Caco-2 (cell line): ENCODE data around the gene RAB11FIP4. TPM values are rescaled to one million over a fixed set of nuclear protein-coding genes. Genes with fewer than 3 reads are reported as not detected.

Experiments used
- BruUV-seq: library from RNA; stranded (reverse); fragments of 400-500 nt; replicated peaks from 2 replicates; lab custom pipeline; 2021; lab: Mats Ljungman, UMichigan
- CTCF ChIA-PET: fragments of 300-600 bp; sonication (Branson Sonifier 250); formaldehyde crosslinking; loops from one replicate; lab custom pipeline; 2022; ENCODE audit warnings: antibody characterized with exemption; lab: Charles Lee
- POLR2A ChIA-PET: fragments of 300-600 bp; sonication (Branson Sonifier 250); formaldehyde crosslinking; loops from one replicate; lab custom pipeline; 2022; ENCODE audit warnings: antibody characterized with exemption; lab: Charles Lee
- DNase-seq, 2 experiments: peaks; one replicate each; pipeline versions ENCODE4 v3.0.0 to v3.0.0-alpha.2; 2020 to 2022
- H3K27me3 ChIP-seq: replicated peaks from 2 replicates; pipeline ENCODE4 v1.6.0; 2011; ENCODE audit warnings: low read length; ENCODE audit not compliant: control insufficient read depth, insufficient read depth
- H3K36me3 ChIP-seq: 2 replicates; pipeline ENCODE4 v1.5.1; 2011; ENCODE audit warnings: low read length; ENCODE audit not compliant: control insufficient read depth, insufficient read depth
- H3K4me1 ChIP-seq: fragments of 250-450 bp; sonication (Bioruptor Pico); 2 replicates; pipeline ENCODE4 v1.5.1; 2020; ENCODE audit warnings: mild to moderate bottlenecking
- H3K4me3 ChIP-seq: 2 replicates; pipeline ENCODE4 v1.5.1; 2011; ENCODE audit warnings: low read depth, mild to moderate bottlenecking, control low read depth, low read length
- H3K9me3 ChIP-seq: fragments of 250-450 bp; sonication (Bioruptor Pico); 2 replicates; pipeline ENCODE4 v1.5.1; 2020; ENCODE audit warnings: mild to moderate bottlenecking, moderate library complexity
- H3K27ac Mint-ChIP-seq: one replicate; pipeline ENCODE4 v1.8.0; 2022; ENCODE audit warnings: mixed read lengths; ENCODE audit not compliant: unreplicated experiment
- H3K27me3 Mint-ChIP-seq: one replicate; pipeline ENCODE4 v1.8.0; 2022; ENCODE audit warnings: mixed read lengths; ENCODE audit not compliant: insufficient read depth, unreplicated experiment
- H3K36me3 Mint-ChIP-seq: one replicate; pipeline ENCODE4 v1.8.0; 2022; ENCODE audit warnings: mild to moderate bottlenecking, mixed read lengths; ENCODE audit not compliant: insufficient read depth, unreplicated experiment
- H3K4me1 Mint-ChIP-seq: one replicate; pipeline ENCODE4 v1.8.0; 2022; ENCODE audit warnings: low read depth, mixed read lengths; ENCODE audit not compliant: unreplicated experiment
- H3K4me3 Mint-ChIP-seq: one replicate; pipeline ENCODE4 v1.8.0; 2022; ENCODE audit warnings: mild to moderate bottlenecking, moderate library complexity, mixed read lengths; ENCODE audit not compliant: unreplicated experiment
- H3K9me3 Mint-ChIP-seq: one replicate; pipeline ENCODE4 v1.8.0; 2022; ENCODE audit warnings: mixed read lengths; ENCODE audit not compliant: unreplicated experiment
- intact Hi-C: fragments of 100-400 bp; cut with micrococcal nuclease; formaldehyde crosslinking; loops from one replicate; pipeline ENCODE4 v1.10.0; 2022; ENCODE audit not compliant: unreplicated experiment
- total RNA-seq: library from RNA; stranded (reverse); gene quantifications from 2 replicates; pipeline ENCODE4 v1.2.3, GENCODE V29; 2022
- TF ChIP-seq, protein P1 (sequence below), 2 experiments: fragments of 200-600 bp in 1 of 2; IDR thresholded peaks; 1 replicate in 1 of 2; 2 replicates in 1 of 2; pipeline versions ENCODE4 v1.5.1 to v1.8.0; 2011 to 2022; ENCODE audit warnings: antibody characterized with exemption in 1 of 2, control low read depth in 1 of 2, inconsistent platforms in 1 of 2, low read depth in 1 of 2, low read length in 1 of 2, mild to moderate bottlenecking in 1 of 2, moderate library complexity in 1 of 2; ENCODE audit not compliant: insufficient read depth in 1 of 2, severe bottlenecking in 1 of 2, unreplicated experiment in 1 of 2

RAB11FIP4 gene
- total RNA-seq, 1 experiment from 2014 or later = 90.3 TPM

DNA sequence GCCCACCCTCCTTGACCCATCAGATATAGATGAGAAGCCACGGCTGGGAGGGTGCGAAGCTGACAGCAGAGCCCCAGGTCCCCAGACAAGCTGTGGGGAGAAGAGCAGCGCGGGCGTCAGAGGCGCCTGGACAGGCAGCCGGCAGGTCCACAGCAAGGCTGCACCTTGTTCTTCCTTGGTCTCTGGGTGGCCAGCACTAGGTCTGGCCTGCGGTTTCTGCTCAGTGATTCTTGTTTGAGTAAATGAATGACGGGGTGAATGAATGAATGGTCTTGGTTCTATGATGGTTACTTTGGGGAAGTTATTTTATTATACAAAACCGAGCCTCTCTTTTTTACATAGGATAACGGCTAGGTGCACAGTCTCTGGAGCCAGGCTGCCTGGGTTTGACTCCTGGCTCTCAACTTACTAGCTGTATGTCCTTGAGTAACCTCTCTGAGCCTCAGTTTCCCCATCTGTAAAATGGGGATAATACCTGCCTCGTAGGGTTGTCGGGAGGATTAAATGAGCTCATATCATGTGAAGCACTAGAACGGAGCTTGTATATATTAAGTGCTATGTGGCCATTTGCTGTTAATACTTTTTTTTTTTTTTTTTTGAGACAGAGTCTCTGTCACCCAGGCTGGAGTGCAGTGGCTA lies 86.1 kb downstream of the RAB11FIP4 start:
- CTCF ChIA-PET = interaction anchor here (1.2 to 2.6 kb wide), 2 partner anchors 10 to 40 kb away, joined by 4 to 9 read pairs; no protein-coding TSS in a partner anchor

DNA sequence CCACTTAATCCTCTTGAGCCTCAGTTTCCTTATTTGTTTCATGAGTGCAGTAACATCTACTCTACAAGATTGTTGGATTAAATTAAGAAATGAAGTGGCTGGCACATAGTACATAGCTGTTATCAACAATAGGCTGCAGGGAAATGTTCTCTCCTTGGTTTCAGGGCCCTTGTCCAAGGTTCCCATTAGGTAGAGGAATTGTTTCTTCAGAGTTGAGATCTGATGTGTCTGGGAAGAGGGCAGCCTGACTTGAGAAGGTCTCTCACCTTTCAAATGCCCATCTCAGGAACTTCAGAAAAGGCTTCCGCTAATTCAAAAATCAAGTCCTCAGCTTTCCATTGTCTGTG lies 87.6 kb downstream of the RAB11FIP4 start:
- H3K4me1 Mint-ChIP-seq = peaks cover 18% of the 10 kb centered on the region
- no peaks in the 10 kb centered on the region for H3K36me3 Mint-ChIP-seq
- H3K36me3 ChIP-seq = no peaks in the 10 kb centered on the region
- no peak overlapping the region for H3K4me3 Mint-ChIP-seq
- CTCF ChIA-PET = interaction anchor here (0.9 kb wide), 1 partner anchor 10 kb away, joined by 3 read pairs; no protein-coding TSS in a partner anchor
- no peaks in the 10 kb centered on the region for H3K27me3 Mint-ChIP-seq
- intact Hi-C loops = no loop called here
- no TSS peak for BruUV-seq
- H3K4me1 ChIP-seq = peaks cover 7% of the 10 kb centered on the region
- no peak overlapping the region for H3K4me3 ChIP-seq
- H3K9me3 Mint-ChIP-seq = no peaks in the 10 kb centered on the region
- no peak overlapping the region for H3K27ac Mint-ChIP-seq
- POLR2A ChIA-PET = no interaction called here
- DNase-seq = no peak
- H3K27me3 ChIP-seq = no peaks in the 10 kb centered on the region
- TF ChIP-seq, protein P1, sequence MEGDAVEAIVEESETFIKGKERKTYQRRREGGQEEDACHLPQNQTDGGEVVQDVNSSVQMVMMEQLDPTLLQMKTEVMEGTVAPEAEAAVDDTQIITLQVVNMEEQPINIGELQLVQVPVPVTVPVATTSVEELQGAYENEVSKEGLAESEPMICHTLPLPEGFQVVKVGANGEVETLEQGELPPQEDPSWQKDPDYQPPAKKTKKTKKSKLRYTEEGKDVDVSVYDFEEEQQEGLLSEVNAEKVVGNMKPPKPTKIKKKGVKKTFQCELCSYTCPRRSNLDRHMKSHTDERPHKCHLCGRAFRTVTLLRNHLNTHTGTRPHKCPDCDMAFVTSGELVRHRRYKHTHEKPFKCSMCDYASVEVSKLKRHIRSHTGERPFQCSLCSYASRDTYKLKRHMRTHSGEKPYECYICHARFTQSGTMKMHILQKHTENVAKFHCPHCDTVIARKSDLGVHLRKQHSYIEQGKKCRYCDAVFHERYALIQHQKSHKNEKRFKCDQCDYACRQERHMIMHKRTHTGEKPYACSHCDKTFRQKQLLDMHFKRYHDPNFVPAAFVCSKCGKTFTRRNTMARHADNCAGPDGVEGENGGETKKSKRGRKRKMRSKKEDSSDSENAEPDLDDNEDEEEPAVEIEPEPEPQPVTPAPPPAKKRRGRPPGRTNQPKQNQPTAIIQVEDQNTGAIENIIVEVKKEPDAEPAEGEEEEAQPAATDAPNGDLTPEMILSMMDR (IDR thresholded peaks at IDR 0.05; ENCODE audit: insufficient read depth in 1 of 2, low read depth in 1 of 2, low read length in 1 of 2, severe bottlenecking in 1 of 2, unreplicated experiment in 1 of 2) = no peak
- no peaks in the 10 kb centered on the region for H3K9me3 ChIP-seq

More for the DNA sequence above, 86.1 kb downstream of the RAB11FIP4 start:
- H3K4me3 Mint-ChIP-seq = no peak overlapping the region
- no peaks in the 10 kb centered on the region for H3K36me3 ChIP-seq
- no peaks in the 10 kb centered on the region for H3K27me3 ChIP-seq
- intact Hi-C loops = loop anchor here (1.0 kb wide), 1 partner anchor 10 kb away; no protein-coding TSS in a partner anchor
- H3K4me1 Mint-ChIP-seq = peaks cover 18% of the 10 kb centered on the region
- no TSS peak for BruUV-seq
- DNase-seq = no peak
- no peaks in the 10 kb centered on the region for H3K9me3 Mint-ChIP-seq
- peak overlapping the region; percentile 67 for H3K27ac Mint-ChIP-seq
- no peaks in the 10 kb centered on the region for H3K27me3 Mint-ChIP-seq
- TF ChIP-seq, protein P1 (IDR thresholded peaks at IDR 0.05; ENCODE audit: insufficient read depth in 1 of 2, low read depth in 1 of 2, low read length in 1 of 2, severe bottlenecking in 1 of 2, unreplicated experiment in 1 of 2) = no peak
- no peak overlapping the region for H3K4me3 ChIP-seq
- no peaks in the 10 kb centered on the region for H3K9me3 ChIP-seq
- POLR2A ChIA-PET = no interaction called here
- peaks cover 7% of the 10 kb centered on the region for H3K4me1 ChIP-seq
- H3K36me3 Mint-ChIP-seq = no peaks in the 10 kb centered on the region

DNA sequence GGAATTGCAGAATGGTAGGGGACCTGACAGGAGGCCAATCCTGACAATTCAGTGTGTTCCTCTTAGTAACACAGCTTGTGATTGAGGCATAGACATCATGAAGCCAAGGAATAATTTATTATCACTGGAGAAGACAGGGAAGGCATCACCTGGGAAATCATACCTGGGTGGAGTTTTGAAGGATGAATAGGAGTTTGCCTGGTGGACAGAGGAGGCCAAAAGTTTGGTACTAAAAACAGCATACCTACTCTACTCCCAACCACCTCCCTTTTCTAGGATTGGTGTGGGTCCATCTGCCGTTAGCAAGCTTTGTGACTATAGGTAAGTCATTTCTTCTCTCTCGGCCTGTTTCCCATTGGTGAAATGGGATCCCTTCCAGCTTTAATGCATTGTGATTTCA lies 88.0 kb downstream of the RAB11FIP4 start:
- H3K36me3 Mint-ChIP-seq = no peaks in the 10 kb centered on the region
- H3K9me3 Mint-ChIP-seq = no peaks in the 10 kb centered on the region
- H3K4me3 Mint-ChIP-seq = no peak overlapping the region
- BruUV-seq = no TSS peak
- intact Hi-C loops = no loop called here
- no peaks in the 10 kb centered on the region for H3K27me3 Mint-ChIP-seq
- H3K27me3 ChIP-seq = no peaks in the 10 kb centered on the region
- TF ChIP-seq, protein P1 (IDR thresholded peaks at IDR 0.05; ENCODE audit: insufficient read depth in 1 of 2, low read depth in 1 of 2, low read length in 1 of 2, severe bottlenecking in 1 of 2, unreplicated experiment in 1 of 2) = no peak
- no peaks in the 10 kb centered on the region for H3K9me3 ChIP-seq
- no peaks in the 10 kb centered on the region for H3K36me3 ChIP-seq
- ChIA-PET POLR2A (no interaction called here), CTCF (interaction anchor here (0.6 to 0.9 kb wide), 2 partner anchors 8 to 10 kb away, joined by 3 read pairs; no protein-coding TSS in a partner anchor)
- no peak overlapping the region for H3K4me3 ChIP-seq
- peaks cover 7% of the 10 kb centered on the region for H3K4me1 ChIP-seq
- no peak for DNase-seq
- no peak overlapping the region for H3K27ac Mint-ChIP-seq
- peaks cover 17% of the 10 kb centered on the region for H3K4me1 Mint-ChIP-seq
